ENCODE measurements around the gene NFE2.

GRCh38 chr12:54321363-54321762 lies 20.5 kb upstream of the NFE2 start:
- TF ChIP-seq POLR2A (IDR thresholded peaks at IDR 0.05; ENCODE audit: low read length) (no peak), GATA1 (IDR thresholded peaks at IDR 0.05; ENCODE audit: low read depth, low read length) (no peak)
